Smooth muscle cell (in vitro differentiated cells): ENCODE measurements around the gene FZD2. TPM values are rescaled to one million over a fixed set of nuclear protein-coding genes. Genes with fewer than 3 reads are reported as not detected.

Source experiments
- DNase-seq: peaks from one replicate; lab custom pipeline; 2025; ENCODE audit not compliant: unreplicated experiment; lab: John Stamatoyannopoulos, UW
- H2AFZ ChIP-seq: fragments of 200-600 bp; sonication (generic); 2 replicates; pipeline ENCODE4 v1.6.0; 2016; ENCODE audit warnings: antibody characterized with exemption, low read depth, mild to moderate bottlenecking
- H3F3A ChIP-seq: fragments of 200-600 bp; sonication (generic); 2 replicates; pipeline ENCODE4 v1.6.0; 2017; ENCODE audit warnings: antibody characterized with exemption, low read depth
- H3K27ac ChIP-seq: fragments of 200-600 bp; sonication (generic); 2 replicates; pipeline ENCODE4 v1.5.1; 2016; ENCODE audit warnings: low read depth, mild to moderate bottlenecking
- H3K27me3 ChIP-seq: fragments of 200-600 bp; sonication (generic); 2 replicates; pipeline ENCODE4 v1.6.1; 2016; ENCODE audit warnings: low read depth, mild to moderate bottlenecking
- H3K36me3 ChIP-seq: fragments of 200-600 bp; sonication (generic); 2 replicates; pipeline ENCODE4 v1.5.1; 2016; ENCODE audit warnings: low read depth
- H3K4me1 ChIP-seq: fragments of 200-600 bp; sonication (generic); 2 replicates; pipeline ENCODE4 v1.5.1; 2016; ENCODE audit warnings: low read depth
- H3K4me2 ChIP-seq: fragments of 200-600 bp; sonication (generic); 2 replicates; pipeline ENCODE4 v1.6.0; 2016; ENCODE audit warnings: mild to moderate bottlenecking
- H3K4me3 ChIP-seq: fragments of 200-600 bp; sonication (generic); 2 replicates; pipeline ENCODE4 v1.5.1; 2016; ENCODE audit warnings: mild to moderate bottlenecking
- H3K79me2 ChIP-seq: fragments of 200-600 bp; sonication (generic); 2 replicates; pipeline ENCODE4 v1.6.0; 2016; ENCODE audit warnings: low read depth, mild to moderate bottlenecking
- H3K9ac ChIP-seq: fragments of 200-600 bp; sonication (generic); 2 replicates; pipeline ENCODE4 v1.6.0; 2016; ENCODE audit warnings: low read depth
- H3K9me3 ChIP-seq: fragments of 200-600 bp; sonication (generic); replicated peaks from 2 replicates; pipeline ENCODE4 v1.5.1; 2016; ENCODE audit warnings: low read depth
- H4K20me1 ChIP-seq: fragments of 200-600 bp; sonication (generic); 2 replicates; pipeline ENCODE4 v1.6.0; 2016; ENCODE audit warnings: low read depth
- CTCF ChIP-seq: fragments of 200-600 bp; sonication (generic); IDR thresholded peaks from 2 replicates; pipeline ENCODE4 v1.5.1; 2017; ENCODE audit warnings: borderline replicate concordance, mild to moderate bottlenecking, antibody characterized with exemption; ENCODE audit not compliant: insufficient read depth, poor library complexity, severe bottlenecking
- WGBS: methylation state at CpG from one replicate; pipeline ENCODE4 v1.1.7; 2016; ENCODE audit warnings: low lambda C conversion rate; 5-methylcytosine and 5-hydroxymethylcytosine counted together
- polyA plus RNA-seq: library from polyadenylated mRNA; unstranded; fragments of >200 nt; fragmentation: Nextera tagmentation; extraction: Ambion mirVana; gene quantifications from 2 replicates; pipeline ENCODE4 v1.2.1, GENCODE V29; 2016
- total RNA-seq: library from RNA; depleted of rRNA; stranded (reverse); fragments of >200 nt; gene quantifications from 2 replicates; pipeline ENCODE4 v1.2.3, GENCODE V29; 2014

The FZD2 gene
- total and polyA plus RNA-seq, 2 experiments from 2014 or later, result 19.8 to 33.7 TPM

GRCh38 chr17:44598932-44599297, 41.6 kb downstream of the FZD2 start:
- Histone ChIP-seq H3K4me3 (no peak overlapping the region), H4K20me1 (no peaks in the 10 kb centered on the region), H3K4me2 (peak overlapping the region; percentile 53), H3K9me3 (no peaks in the 10 kb centered on the region), H3K36me3 (no peaks in the 10 kb centered on the region), H3K4me1 (peaks cover 18% of the 10 kb centered on the region), H3K27ac (peak overlapping the region; percentile 64), H3F3A (peaks cover 6% of the 10 kb centered on the region), H3K9ac (no peak overlapping the region), H3K79me2 (no peaks in the 10 kb centered on the region), H3K27me3 (no peaks in the 10 kb centered on the region), H2AFZ (no peak overlapping the region)
- no peak for TF ChIP-seq CTCF
- WGBS, result 83% methylated on average over 2 of the region's 2 CpGs
- no peak for DNase-seq

- WGBS, result 13% methylated on average over 9 of the region's 9 CpGs
- H3K9ac ChIP-seq, result no peak overlapping the region
- peak; percentile 23 for DNase-seq
- peaks cover 6% of the 10 kb centered on the region for H3F3A ChIP-seq
- no peak overlapping the region for H3K4me3 ChIP-seq
- H4K20me1 ChIP-seq, result no peaks in the 10 kb centered on the region
- H3K79me2 ChIP-seq, result no peaks in the 10 kb centered on the region
- H3K4me1 ChIP-seq, result peaks cover 18% of the 10 kb centered on the region
- no peak for TF ChIP-seq CTCF
- no peaks in the 10 kb centered on the region for H3K9me3 ChIP-seq
- H3K27ac ChIP-seq, result peak overlapping the region; percentile 64
- H2AFZ ChIP-seq, result no peak overlapping the region
- no peaks in the 10 kb centered on the region for H3K36me3 ChIP-seq
- no peaks in the 10 kb centered on the region for H3K27me3 ChIP-seq
- H3K4me2 ChIP-seq, result peak overlapping the region; percentile 53
Measured at GRCh38 chr17:44599298-44600175, 42.3 kb downstream of the FZD2 start.

GRCh38 chr17:44601539-44601938, 44.3 kb downstream of the FZD2 start:
- Histone ChIP-seq H3K4me2 (no peak overlapping the region), H3F3A (peaks cover 6% of the 10 kb centered on the region), H3K27me3 (no peaks in the 10 kb centered on the region), H2AFZ (no peak overlapping the region), H3K9me3 (no peaks in the 10 kb centered on the region), H3K79me2 (no peaks in the 10 kb centered on the region), H3K4me3 (no peak overlapping the region), H3K27ac (no peak overlapping the region), H4K20me1 (no peaks in the 10 kb centered on the region), H3K4me1 (peaks cover 18% of the 10 kb centered on the region), H3K36me3 (no peaks in the 10 kb centered on the region), H3K9ac (no peak overlapping the region)
- WGBS, result 92% methylated on average over 15 of the region's 15 CpGs
- no peak for TF ChIP-seq CTCF
- DNase-seq, result no peak

GRCh38 chr17:44601973-44602372, 44.7 kb downstream of the FZD2 start:
- peaks cover 6% of the 10 kb centered on the region for H3F3A ChIP-seq
- H4K20me1 ChIP-seq, result no peaks in the 10 kb centered on the region
- no peak for DNase-seq
- H3K27ac ChIP-seq, result no peak overlapping the region
- H3K36me3 ChIP-seq, result no peaks in the 10 kb centered on the region
- peaks cover 18% of the 10 kb centered on the region for H3K4me1 ChIP-seq
- no peak overlapping the region for H2AFZ ChIP-seq
- H3K79me2 ChIP-seq, result no peaks in the 10 kb centered on the region
- H3K27me3 ChIP-seq, result no peaks in the 10 kb centered on the region
- no peak overlapping the region for H3K4me3 ChIP-seq
- H3K9ac ChIP-seq, result no peak overlapping the region
- H3K9me3 ChIP-seq, result no peaks in the 10 kb centered on the region
- 58% methylated on average over 8 of the region's 9 CpGs for WGBS
- no peak for TF ChIP-seq CTCF
- H3K4me2 ChIP-seq, result no peak overlapping the region
